OCI-LY7 (cell line): ENCODE measurements around the gene TDRD3.

ENCODE experiments used
- CTCF ChIP-seq: fragments of 200-600 bp; sonication (generic); conservative IDR thresholded peaks from 2 replicates; pipeline ENCODE4 v1.5.1; 2014; ENCODE audit warnings: mild to moderate bottlenecking, antibody characterized with exemption, low read length, moderate library complexity, mixed read lengths
- EZH2phosphoT487 ChIP-seq: fragments of 200-600 bp; sonication (generic); IDR thresholded peaks from 2 replicates; pipeline ENCODE4 v1.6.1; 2018; ENCODE audit warnings: low read depth, borderline replicate concordance, mild to moderate bottlenecking, mixed run types, antibody characterized with exemption, low read length, moderate library complexity, mixed read lengths

DNA sequence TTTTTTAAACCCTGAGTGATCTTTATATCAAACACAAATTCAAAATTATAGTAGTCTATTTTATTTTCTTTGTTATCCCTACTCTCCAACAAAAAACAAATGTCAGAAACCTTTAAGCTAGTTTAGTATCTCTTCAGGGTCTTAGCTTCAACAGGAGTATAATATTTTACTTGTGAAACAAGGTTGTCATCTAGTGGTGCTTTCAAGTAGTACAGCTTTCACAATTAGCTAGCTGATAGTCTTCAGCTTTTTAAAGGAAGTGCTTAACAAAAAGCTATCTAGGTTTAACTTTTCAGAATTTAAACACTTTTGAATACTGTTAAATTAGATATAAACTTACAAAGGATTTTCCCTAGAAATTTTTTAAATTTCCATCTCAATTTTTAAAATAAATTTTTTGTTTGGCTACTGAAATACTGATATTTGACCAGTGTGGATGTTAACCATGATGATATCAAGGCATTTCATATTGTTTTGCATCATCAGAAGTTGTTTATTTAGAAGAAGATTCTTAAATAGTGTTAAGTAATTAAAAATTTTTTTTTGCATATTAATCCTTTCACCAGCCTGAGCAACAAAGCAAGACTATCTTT is 34.2 kb downstream of the TDRD3 start:
- peak; percentile 97 for TF ChIP-seq CTCF
- TF ChIP-seq EZH2phosphoT487, result no peak
